Measurements from ENCODE around the gene PAQR5.

DNA sequence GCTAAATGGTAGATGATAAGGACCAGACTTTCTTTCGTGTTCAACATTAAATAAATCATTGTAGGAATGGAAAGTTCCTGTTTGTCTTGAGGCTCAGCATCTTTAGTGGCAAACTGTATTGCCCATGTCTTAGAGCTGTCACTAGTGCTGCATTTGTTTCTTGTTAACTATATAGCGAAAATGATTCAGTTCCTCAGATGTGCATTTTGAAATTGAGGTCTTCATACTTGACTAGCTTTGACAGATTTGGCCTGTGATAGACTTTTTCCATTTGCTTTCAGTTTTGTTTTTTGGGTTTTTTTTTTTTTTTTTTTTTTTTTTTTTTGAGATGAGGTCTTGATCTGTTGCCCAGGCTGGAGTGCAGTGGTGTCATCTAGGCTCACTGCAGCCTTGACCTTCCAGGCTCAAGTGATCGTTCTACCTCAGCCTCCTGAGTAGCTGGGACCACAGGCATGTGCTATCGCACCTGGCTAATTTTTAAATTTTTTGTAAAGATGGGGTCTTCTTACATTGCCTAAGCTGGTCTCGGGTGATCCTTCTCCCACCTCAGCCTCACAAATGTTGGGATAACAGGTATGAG, 144.4 kb downstream of the PAQR5 start:
- TF ChIP-seq, protein P1, sequence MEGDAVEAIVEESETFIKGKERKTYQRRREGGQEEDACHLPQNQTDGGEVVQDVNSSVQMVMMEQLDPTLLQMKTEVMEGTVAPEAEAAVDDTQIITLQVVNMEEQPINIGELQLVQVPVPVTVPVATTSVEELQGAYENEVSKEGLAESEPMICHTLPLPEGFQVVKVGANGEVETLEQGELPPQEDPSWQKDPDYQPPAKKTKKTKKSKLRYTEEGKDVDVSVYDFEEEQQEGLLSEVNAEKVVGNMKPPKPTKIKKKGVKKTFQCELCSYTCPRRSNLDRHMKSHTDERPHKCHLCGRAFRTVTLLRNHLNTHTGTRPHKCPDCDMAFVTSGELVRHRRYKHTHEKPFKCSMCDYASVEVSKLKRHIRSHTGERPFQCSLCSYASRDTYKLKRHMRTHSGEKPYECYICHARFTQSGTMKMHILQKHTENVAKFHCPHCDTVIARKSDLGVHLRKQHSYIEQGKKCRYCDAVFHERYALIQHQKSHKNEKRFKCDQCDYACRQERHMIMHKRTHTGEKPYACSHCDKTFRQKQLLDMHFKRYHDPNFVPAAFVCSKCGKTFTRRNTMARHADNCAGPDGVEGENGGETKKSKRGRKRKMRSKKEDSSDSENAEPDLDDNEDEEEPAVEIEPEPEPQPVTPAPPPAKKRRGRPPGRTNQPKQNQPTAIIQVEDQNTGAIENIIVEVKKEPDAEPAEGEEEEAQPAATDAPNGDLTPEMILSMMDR (IDR thresholded peaks at IDR 0.05 in 8 of 11, conservative IDR thresholded peaks at IDR 0.05 in 3 of 11): no peak
- TF ChIP-seq POLR2A (IDR thresholded peaks at IDR 0.05): no peak
